Sigmoid colon (tissue), 7 donors: Measurements from ENCODE around the gene IFNAR1. TPM values are rescaled to one million over a fixed set of nuclear protein-coding genes. Genes with fewer than 3 reads are reported as not detected.

Experiments
- DNase-seq: peaks from one replicate; pipeline ENCODE4 v3.0.0-alpha.2; 2019
- H3K27ac ChIP-seq, 4 donors: fragments of 200-600 bp; sonication (generic); one replicate each; pipeline ENCODE4 v1.5.1; 2016 to 2019; ENCODE audit warnings: mild to moderate bottlenecking in 1 of 4
- H3K27me3 ChIP-seq, 3 donors: fragments of 200-600 bp; sonication (generic); one replicate each; pipeline ENCODE4 v1.5.1; 2019; ENCODE audit warnings: mild to moderate bottlenecking in 1 of 3
- H3K36me3 ChIP-seq, 4 donors: fragments of 200-600 bp; sonication (generic); one replicate each; pipeline ENCODE4 v1.5.1; 2016 to 2019
- H3K4me1 ChIP-seq, 4 donors: fragments of 200-600 bp; sonication (generic); one replicate each; pipeline ENCODE4 v1.5.1; 2017 to 2019
- H3K4me3 ChIP-seq, 4 donors: fragments of 200-600 bp; sonication (generic); one replicate each; pipeline ENCODE4 v1.5.1; 2017 to 2019; ENCODE audit warnings: mild to moderate bottlenecking in 2 of 4, moderate library complexity in 1 of 4
- H3K9me3 ChIP-seq, 4 donors: fragments of 200-600 bp in 3 of 4; sonication (generic) in 3 of 4; one replicate each; pipeline versions ENCODE4 v1.5.1 to v1.6.1; 2013 to 2019
- EP300 ChIP-seq, 4 donors: sonication (generic); formaldehyde crosslinking; IDR thresholded peaks; one replicate each; pipeline ENCODE4 v1.6.1; 2017; ENCODE audit warnings: antibody characterized with exemption in 4 of 4
- POLR2A ChIP-seq, 2 donors: fragments of 450-650 bp; IDR thresholded peaks; one replicate each; pipeline ENCODE4 v1.6.1; 2016; ENCODE audit warnings: antibody characterized with exemption in 2 of 2, mild to moderate bottlenecking in 2 of 2, moderate library complexity in 2 of 2
- POLR2AphosphoS5 ChIP-seq, 4 donors: sonication (generic); formaldehyde crosslinking; IDR thresholded peaks; one replicate each; pipeline ENCODE4 v1.6.1; 2017; ENCODE audit warnings: antibody characterized with exemption in 4 of 4
- WGBS, 2 donors: extraction: QIAGEN DNeasy Blood & Tissue Kit; methylation state at CpG; one replicate each; pipeline ENCODE4 v1.1.7; 2013; 5-methylcytosine and 5-hydroxymethylcytosine counted together
- intact Hi-C: fragments of 100-400 bp; cut with DNase I; formaldehyde crosslinking; loops from one replicate; pipeline ENCODE4 v1.15.1; 2023
- polyA plus RNA-seq, 3 donors: library from polyadenylated mRNA; stranded (reverse); fragments of 200-250 nt; gene quantifications; one replicate each; pipeline ENCODE4 v1.2.3, GENCODE V29; 2013
- total RNA-seq, 4 donors: library from RNA; depleted of rRNA; stranded (reverse); fragments of >200 nt; gene quantifications; one replicate each; pipeline ENCODE4 v1.1.0, GENCODE V29; 2016
- TF ChIP-seq, protein P1 (sequence below), 4 experiments: fragments of 450-650 bp in 3 of 4; fragments of 200-600 bp in 1 of 4; IDR thresholded peaks; one replicate each; pipeline ENCODE4 v1.5.1; 2016 to 2019; ENCODE audit warnings: antibody characterized with exemption in 4 of 4, mild to moderate bottlenecking in 3 of 4, moderate library complexity in 2 of 4
- donor health status: healthy with polysubstance abuse.
- donor health status: Bipolar disorder and iron deficiency.
- donor health status: healthy.

IFNAR1 gene
- total and polyA plus RNA-seq, 7 donors: 6.6 to 32.6 (median 25.5) TPM

DNA sequence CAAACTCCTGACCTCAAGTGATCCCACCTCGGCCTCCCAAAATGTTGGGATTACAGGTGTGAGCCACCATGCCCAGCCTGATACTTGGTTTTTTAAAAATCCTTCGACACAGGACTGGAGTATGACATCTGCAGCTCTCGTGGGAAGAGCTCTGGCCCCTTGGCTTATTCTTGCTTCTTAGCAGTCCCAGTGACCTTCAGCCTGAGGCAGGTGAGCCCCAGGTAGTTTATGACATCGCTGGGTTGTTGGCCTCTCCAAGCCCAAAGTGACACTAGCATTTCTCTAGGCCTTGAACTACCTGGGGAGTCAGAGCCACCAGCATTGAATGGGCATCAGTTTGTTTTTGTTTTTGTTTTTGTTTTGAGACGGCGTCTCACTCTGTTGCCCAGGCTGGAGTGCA lies 62.5 kb downstream of the IFNAR1 start:
- Histone ChIP-seq H3K36me3 (no peaks in the 10 kb centered on the region), H3K9me3 (no peaks in the 10 kb centered on the region), H3K27ac (no peak overlapping the region), H3K4me1 (peaks cover 0 to 10% (median 6%) of the 10 kb centered on the region in 4 donors), H3K27me3 (no peaks in the 10 kb centered on the region), H3K4me3 (no peak overlapping the region)
- no peak for DNase-seq
- intact Hi-C loops: no loop called here
- no peak for TF ChIP-seq POLR2A (IDR thresholded peaks at IDR 0.05)
- 94% methylated on average over 6 of the region's 6 CpGs for WGBS, 2 donors

DNA sequence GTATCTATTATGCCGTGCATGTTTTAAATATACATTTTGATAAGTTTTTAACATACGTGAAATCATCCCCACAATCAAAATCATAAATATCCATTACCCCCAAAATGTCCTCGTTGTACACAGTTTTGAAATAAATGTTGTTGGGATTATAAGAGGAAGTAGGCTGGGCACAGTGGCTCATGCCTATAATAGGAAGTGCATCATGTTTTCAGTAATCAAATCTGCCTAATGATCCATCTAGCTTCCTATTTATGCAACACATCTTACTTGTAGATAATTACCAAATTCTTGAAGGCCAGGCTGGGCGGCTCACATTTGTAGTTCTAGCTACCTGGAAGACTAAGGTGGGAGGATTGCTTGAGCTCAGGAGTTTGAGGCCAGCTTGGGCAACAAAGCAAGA lies 63.4 kb downstream of the IFNAR1 start:
- intact Hi-C loops: no loop called here
- H3K27me3 ChIP-seq: no peaks in the 10 kb centered on the region
- H3K9me3 ChIP-seq: no peaks in the 10 kb centered on the region
- H3K4me1 ChIP-seq: peaks cover 0 to 6% (median 1%) of the 10 kb centered on the region in 4 donors
- H3K4me3 ChIP-seq: no peak overlapping the region
- DNase-seq: no peak
- no peak overlapping the region for H3K27ac ChIP-seq
- H3K36me3 ChIP-seq: no peaks in the 10 kb centered on the region
- 73 to 84% methylated on average over 4 of the region's 4 CpGs for WGBS, 2 donors
- TF ChIP-seq POLR2AphosphoS5 (IDR thresholded peaks at IDR 0.05): no peak
- TF ChIP-seq POLR2A (IDR thresholded peaks at IDR 0.05): no peak
- no peak for TF ChIP-seq EP300 (IDR thresholded peaks at IDR 0.05)
- TF ChIP-seq, protein P1, sequence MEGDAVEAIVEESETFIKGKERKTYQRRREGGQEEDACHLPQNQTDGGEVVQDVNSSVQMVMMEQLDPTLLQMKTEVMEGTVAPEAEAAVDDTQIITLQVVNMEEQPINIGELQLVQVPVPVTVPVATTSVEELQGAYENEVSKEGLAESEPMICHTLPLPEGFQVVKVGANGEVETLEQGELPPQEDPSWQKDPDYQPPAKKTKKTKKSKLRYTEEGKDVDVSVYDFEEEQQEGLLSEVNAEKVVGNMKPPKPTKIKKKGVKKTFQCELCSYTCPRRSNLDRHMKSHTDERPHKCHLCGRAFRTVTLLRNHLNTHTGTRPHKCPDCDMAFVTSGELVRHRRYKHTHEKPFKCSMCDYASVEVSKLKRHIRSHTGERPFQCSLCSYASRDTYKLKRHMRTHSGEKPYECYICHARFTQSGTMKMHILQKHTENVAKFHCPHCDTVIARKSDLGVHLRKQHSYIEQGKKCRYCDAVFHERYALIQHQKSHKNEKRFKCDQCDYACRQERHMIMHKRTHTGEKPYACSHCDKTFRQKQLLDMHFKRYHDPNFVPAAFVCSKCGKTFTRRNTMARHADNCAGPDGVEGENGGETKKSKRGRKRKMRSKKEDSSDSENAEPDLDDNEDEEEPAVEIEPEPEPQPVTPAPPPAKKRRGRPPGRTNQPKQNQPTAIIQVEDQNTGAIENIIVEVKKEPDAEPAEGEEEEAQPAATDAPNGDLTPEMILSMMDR (IDR thresholded peaks at IDR 0.05): no peak

DNA sequence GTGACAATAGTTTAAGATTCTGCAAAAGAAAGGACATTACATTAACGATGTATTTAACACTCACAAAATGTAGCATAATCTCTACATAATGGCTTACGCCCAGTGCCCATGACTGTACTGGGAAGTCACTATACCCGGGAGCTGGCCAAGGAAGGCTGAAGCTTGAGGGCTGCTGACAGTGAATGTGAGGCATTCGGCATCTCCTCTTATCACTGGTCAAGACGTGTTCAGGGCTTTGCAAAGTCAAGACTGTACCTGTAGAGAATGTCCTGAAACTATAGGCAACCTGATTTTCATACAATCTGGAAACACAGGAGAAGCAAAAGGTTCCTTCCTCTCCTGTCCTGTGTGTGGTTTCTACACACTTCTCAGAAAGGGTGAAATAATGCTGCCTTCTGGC lies 65.7 kb downstream of the IFNAR1 start:
- no peak for DNase-seq
- no peaks in the 10 kb centered on the region for H3K27me3 ChIP-seq
- H3K36me3 ChIP-seq: no peaks in the 10 kb centered on the region
- WGBS, 2 donors: 85 to 91% methylated on average over 5 of the region's 5 CpGs
- H3K9me3 ChIP-seq: no peaks in the 10 kb centered on the region
- no peaks in the 10 kb centered on the region for H3K4me1 ChIP-seq
- intact Hi-C loops: no loop called here
- TF ChIP-seq EP300 (IDR thresholded peaks at IDR 0.05): no peak
- no peak for TF ChIP-seq POLR2AphosphoS5 (IDR thresholded peaks at IDR 0.05)
- TF ChIP-seq, protein P1 (IDR thresholded peaks at IDR 0.05): no peak
- no peak overlapping the region for H3K4me3 ChIP-seq
- no peak overlapping the region for H3K27ac ChIP-seq

DNA sequence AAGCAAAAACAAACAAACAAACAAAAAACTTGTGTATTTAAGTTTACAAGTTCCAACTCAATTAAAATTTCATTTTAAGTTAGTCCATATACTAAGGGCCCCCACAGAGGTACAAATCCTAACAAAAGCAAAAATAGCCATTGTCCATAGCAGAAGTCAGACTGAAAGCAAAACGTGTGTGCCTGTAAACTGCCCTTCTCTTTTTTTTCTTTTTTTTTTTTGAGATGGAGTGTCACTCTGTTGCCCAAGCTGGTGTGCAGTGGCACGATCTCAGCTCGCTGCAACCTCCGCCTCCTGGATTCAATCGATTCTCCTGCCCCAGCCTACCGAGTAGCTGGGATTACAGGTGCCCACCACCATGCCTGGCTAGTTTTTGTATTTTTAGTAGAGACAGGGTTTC lies 66.9 kb downstream of the IFNAR1 start:
- Histone ChIP-seq H3K27me3 (no peaks in the 10 kb centered on the region), H3K4me3 (no peak overlapping the region), H3K9me3 (no peaks in the 10 kb centered on the region), H3K36me3 (no peaks in the 10 kb centered on the region), H3K4me1 (peaks cover 0 to 11% (median 2%) of the 10 kb centered on the region in 4 donors), H3K27ac (no peak overlapping the region)
- no peak for DNase-seq
- intact Hi-C loops: no loop called here
- WGBS, 2 donors: 87 to 88% methylated on average over 6 of the region's 6 CpGs
- TF ChIP-seq POLR2AphosphoS5 (IDR thresholded peaks at IDR 0.05): no peak
- TF ChIP-seq EP300 (IDR thresholded peaks at IDR 0.05): no peak
- no peak for TF ChIP-seq POLR2A (IDR thresholded peaks at IDR 0.05)
- TF ChIP-seq, protein P1 (IDR thresholded peaks at IDR 0.05): no peak

DNA sequence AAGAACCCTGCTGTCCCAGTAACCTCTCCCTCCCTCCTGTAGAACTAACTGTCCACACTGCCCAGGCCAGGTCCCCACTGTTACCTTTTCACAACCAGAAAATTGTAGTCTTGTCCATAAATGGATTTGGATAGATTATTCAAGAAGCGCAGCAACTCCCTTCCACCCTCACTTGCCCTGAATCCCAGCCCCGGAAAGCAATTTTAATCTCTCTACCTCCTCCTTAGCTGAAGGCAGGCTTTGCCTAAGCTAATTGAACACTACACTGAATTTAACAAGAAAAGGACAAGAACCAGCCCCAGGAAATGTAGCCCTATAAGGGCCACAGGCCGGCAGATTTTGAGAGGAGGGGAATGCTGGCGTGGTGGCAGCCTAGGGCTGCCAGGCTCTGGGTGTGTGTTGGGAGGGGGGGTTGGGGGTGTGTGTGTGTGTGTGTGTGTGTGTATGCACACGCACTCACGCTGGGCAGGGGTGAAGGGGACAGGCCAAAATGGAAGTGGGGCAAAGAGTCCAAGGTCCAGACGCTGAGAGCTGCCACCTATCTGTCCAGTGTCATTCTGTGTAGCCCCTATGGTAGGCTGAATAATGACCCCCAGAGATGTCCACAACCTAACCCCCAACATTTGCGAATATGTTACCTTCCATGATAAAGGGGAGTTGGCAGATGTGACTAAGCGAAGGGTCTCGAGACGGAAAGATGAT lies 67.7 kb downstream of the IFNAR1 start:
- H3K36me3 ChIP-seq: no peaks in the 10 kb centered on the region
- H3K27me3 ChIP-seq: no peaks in the 10 kb centered on the region
- WGBS, 2 donors: 84 to 89% methylated on average over 11 of the region's 11 CpGs
- no peaks in the 10 kb centered on the region for H3K9me3 ChIP-seq
- intact Hi-C loops: no loop called here
- H3K27ac ChIP-seq: no peak overlapping the region
- no peak for DNase-seq
- peaks cover 0 to 13% (median 2%) of the 10 kb centered on the region in 4 donors for H3K4me1 ChIP-seq
- TF ChIP-seq, protein P1 (IDR thresholded peaks at IDR 0.05): no peak
- TF ChIP-seq EP300 (IDR thresholded peaks at IDR 0.05) (no peak), POLR2A (IDR thresholded peaks at IDR 0.05) (no peak), POLR2AphosphoS5 (IDR thresholded peaks at IDR 0.05) (no peak)
- H3K4me3 ChIP-seq: no peak overlapping the region
